Loucy (cell line): ENCODE results near the gene MEST.

Experiments
- H2AFZ ChIP-seq: fragments of 200-600 bp; sonication (generic); 2 replicates; pipeline ENCODE4 v1.6.0; 2016; ENCODE audit warnings: antibody characterized with exemption, mild to moderate bottlenecking, low read length, moderate library complexity
- H3F3A ChIP-seq: fragments of 200-600 bp; 2 replicates; pipeline ENCODE4 v1.6.0; 2016; ENCODE audit warnings: antibody characterized with exemption, low read depth, mild to moderate bottlenecking
- H3K27me3 ChIP-seq: fragments of 200-600 bp; sonication (generic); 2 replicates; pipeline ENCODE4 v1.6.1; 2014; ENCODE audit warnings: low read length, mild to moderate bottlenecking; ENCODE audit not compliant: insufficient read depth, poor library complexity, severe bottlenecking
- H3K36me3 ChIP-seq: fragments of 200-600 bp; sonication (generic); 2 replicates; pipeline ENCODE4 v1.6.1; 2016; ENCODE audit warnings: low read length; ENCODE audit not compliant: insufficient read depth
- H3K4me1 ChIP-seq: fragments of 200-600 bp; sonication (generic); 2 replicates; pipeline ENCODE4 v1.5.1; 2014; ENCODE audit warnings: low read length, mild to moderate bottlenecking; ENCODE audit not compliant: insufficient read depth, poor library complexity, severe bottlenecking
- H3K4me2 ChIP-seq: fragments of 200-600 bp; sonication (generic); 2 replicates; pipeline ENCODE4 v1.6.0; 2014; ENCODE audit warnings: antibody characterized with exemption, low read length, low read depth, mild to moderate bottlenecking; ENCODE audit not compliant: poor library complexity, severe bottlenecking
- H3K4me3 ChIP-seq: fragments of 200-600 bp; sonication (generic); 2 replicates; pipeline ENCODE4 v1.5.1; 2014; ENCODE audit warnings: low read length, mild to moderate bottlenecking, mixed read lengths; ENCODE audit not compliant: poor library complexity, severe bottlenecking
- H3K79me2 ChIP-seq: fragments of 200-600 bp; sonication (generic); 2 replicates; pipeline ENCODE4 v1.6.1; 2014; ENCODE audit warnings: low read length; ENCODE audit not compliant: insufficient read depth
- H3K9ac ChIP-seq: fragments of 200-600 bp; sonication (generic); 2 replicates; pipeline ENCODE4 v1.6.0; 2014; ENCODE audit warnings: mild to moderate bottlenecking, low read depth, low read length, moderate library complexity; ENCODE audit not compliant: poor library complexity, severe bottlenecking
- H3K9me2 ChIP-seq: fragments of 200-600 bp; sonication (generic); replicated peaks from 2 replicates; pipeline ENCODE4 v1.6.1; 2016; ENCODE audit warnings: low read depth, low read length, mixed read lengths
- H3K9me3 ChIP-seq: fragments of 200-600 bp; sonication (generic); 2 replicates; pipeline ENCODE4 v1.6.1; 2014; ENCODE audit warnings: mild to moderate bottlenecking, antibody characterized with exemption, low read length, low read depth; ENCODE audit not compliant: insufficient read depth
- H4K20me1 ChIP-seq: fragments of 200-600 bp; sonication (generic); 2 replicates; pipeline ENCODE4 v1.6.0; 2014; ENCODE audit warnings: antibody characterized with exemption, low read length, mild to moderate bottlenecking; ENCODE audit not compliant: insufficient read depth, poor library complexity, severe bottlenecking
- CTCF ChIP-seq: fragments of 200-600 bp; sonication (generic); conservative IDR thresholded peaks from 2 replicates; pipeline ENCODE4 v1.5.1; 2014; ENCODE audit warnings: mild to moderate bottlenecking, antibody characterized with exemption, low read length
- EZH2phosphoT487 ChIP-seq: fragments of 200-600 bp; IDR thresholded peaks from 2 replicates; pipeline ENCODE4 v1.6.1; 2018; ENCODE audit warnings: antibody characterized with exemption, mild to moderate bottlenecking, moderate library complexity, borderline replicate concordance

The MEST gene

GRCh38 chr7:130473289-130473688 is 18.6 kb upstream of the MEST start:
- Histone ChIP-seq H3K27me3 (no peaks in the 10 kb centered on the region), H3K9me2 (no peaks in the 10 kb centered on the region), H3F3A (no peaks in the 10 kb centered on the region), H2AFZ (peak overlapping the region; percentile 82), H3K9me3 (no peaks in the 10 kb centered on the region; the same call in 1 of the 2 replicates), H3K79me2 (no peaks in the 10 kb centered on the region), H3K4me3 (no peak overlapping the region), H3K4me2 (peak overlapping the region; percentile 10), H3K36me3 (no peaks in the 10 kb centered on the region), H3K4me1 (peaks cover 15% of the 10 kb centered on the region), H3K9ac (no peak overlapping the region), H4K20me1 (no peaks in the 10 kb centered on the region)
- TF ChIP-seq EZH2phosphoT487 = no peak
- no peak for TF ChIP-seq CTCF

DNA sequence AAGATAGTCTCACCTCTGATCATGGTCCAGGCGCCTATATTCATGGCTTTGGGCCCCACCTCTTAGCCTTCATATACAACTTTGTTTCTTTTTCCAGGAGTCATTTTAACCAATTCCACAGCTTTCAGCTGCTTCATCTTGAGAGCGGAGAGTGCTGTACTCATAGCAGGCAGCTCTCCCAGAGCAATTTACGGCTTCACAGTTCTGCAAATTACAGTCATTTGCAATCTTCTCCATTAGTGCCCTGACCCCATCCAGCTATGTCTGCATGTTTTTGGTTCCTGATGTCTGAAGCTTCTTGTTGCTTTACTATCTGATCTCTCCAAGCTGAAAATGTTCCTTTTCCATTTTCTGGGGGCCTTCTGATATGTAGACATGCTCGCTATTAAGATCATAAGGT is 18.0 kb upstream of the MEST start:
- Histone ChIP-seq H3K4me1 (peaks cover 15% of the 10 kb centered on the region), H4K20me1 (no peaks in the 10 kb centered on the region), H3K4me3 (no peak overlapping the region), H3K27me3 (no peaks in the 10 kb centered on the region), H3K9ac (no peak overlapping the region), H3K9me2 (no peaks in the 10 kb centered on the region), H2AFZ (peak overlapping the region; percentile 82; the same call in 1 of the 2 replicates), H3F3A (no peaks in the 10 kb centered on the region), H3K36me3 (no peaks in the 10 kb centered on the region), H3K4me2 (peak overlapping the region; percentile 10), H3K79me2 (no peaks in the 10 kb centered on the region), H3K9me3 (no peaks in the 10 kb centered on the region; the same call in 1 of the 2 replicates)
- TF ChIP-seq EZH2phosphoT487 = no peak
- TF ChIP-seq CTCF = no peak

DNA sequence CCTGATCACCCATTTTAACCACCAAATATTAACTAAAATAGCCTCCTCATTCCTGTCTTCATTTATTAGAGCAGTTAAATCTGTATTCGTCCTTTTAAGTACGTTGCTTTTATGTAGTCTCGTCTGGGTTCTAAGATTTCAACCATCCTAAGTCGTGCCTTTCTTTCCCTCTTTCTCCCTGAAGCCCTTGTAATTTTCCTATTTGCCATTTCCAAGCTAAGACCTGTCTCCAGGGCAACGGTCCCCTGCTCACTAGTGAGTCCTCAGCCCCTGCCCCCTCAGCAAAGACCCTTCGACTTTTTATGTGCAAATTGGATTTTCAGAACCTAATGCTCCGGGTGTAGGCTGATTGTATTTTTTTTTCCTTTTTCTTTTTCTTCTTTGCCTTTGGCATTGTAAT is 16.1 kb upstream of the MEST start:
- no peaks in the 10 kb centered on the region for H3K27me3 ChIP-seq
- no peak overlapping the region for H2AFZ ChIP-seq
- no peak for TF ChIP-seq EZH2phosphoT487
- TF ChIP-seq CTCF = no peak

More for the DNA sequence above, 16.1 kb upstream of the MEST start:
- Histone ChIP-seq H3K4me2 (no peak overlapping the region), H3K4me3 (no peak overlapping the region), H3K9me2 (no peaks in the 10 kb centered on the region), H3K9ac (no peak overlapping the region), H3K36me3 (no peaks in the 10 kb centered on the region), H3K9me3 (no peaks in the 10 kb centered on the region; the same call in 1 of the 2 replicates), H3K79me2 (no peaks in the 10 kb centered on the region), H4K20me1 (no peaks in the 10 kb centered on the region), H3F3A (no peaks in the 10 kb centered on the region), H3K4me1 (peaks cover 15% of the 10 kb centered on the region)
